Measurements from ENCODE around the gene MICOS13. TPM values are rescaled to one million over a fixed set of nuclear protein-coding genes. Genes with fewer than 3 reads are reported as not detected.

MICOS13 gene
- total RNA-seq, 1 experiment from 2014 or later, result 130 TPM

GRCh38 chr19:5645409-5645808 lies 34.9 kb downstream of the MICOS13 start:
- in situ Hi-C loops (cut with HindIII; ENCODE audit: low pct_unique_long_range_greater_than_20kb, low sequenced_read_pairs), result no loop called here

GRCh38 chr19:5644037-5644436 lies 36.3 kb downstream of the MICOS13 start:
- in situ Hi-C loops (cut with HindIII; ENCODE audit: low pct_unique_long_range_greater_than_20kb, low sequenced_read_pairs), result no loop called here
- no peak for DNase-seq (ENCODE audit: low read depth)

More at GRCh38 chr19:5645409-5645808, 34.9 kb downstream of the MICOS13 start:
- no peak for DNase-seq (ENCODE audit: low read depth)

- in situ Hi-C loops (cut with HindIII; ENCODE audit: low pct_unique_long_range_greater_than_20kb, low sequenced_read_pairs), result no loop called here
- no peak for DNase-seq (ENCODE audit: low read depth)
Measured at GRCh38 chr19:5643060-5643459, 37.3 kb downstream of the MICOS13 start.

- in situ Hi-C loops (cut with HindIII; ENCODE audit: low pct_unique_long_range_greater_than_20kb, low sequenced_read_pairs), result no loop called here
Measured at GRCh38 chr19:5642204-5642603, 38.1 kb downstream of the MICOS13 start.

GRCh38 chr19:5641171-5641570 lies 39.1 kb downstream of the MICOS13 start:
- in situ Hi-C loops (cut with HindIII; ENCODE audit: low pct_unique_long_range_greater_than_20kb, low sequenced_read_pairs), result no loop called here
- DNase-seq (ENCODE audit: low read depth), result no peak

More at GRCh38 chr19:5642204-5642603, 38.1 kb downstream of the MICOS13 start:
- DNase-seq (ENCODE audit: low read depth), result no peak

- no peak for DNase-seq (ENCODE audit: low read depth)
- in situ Hi-C loops (cut with HindIII; ENCODE audit: low pct_unique_long_range_greater_than_20kb, low sequenced_read_pairs), result no loop called here
Measured at GRCh38 chr19:5637971-5638370, 42.3 kb downstream of the MICOS13 start.

- no peak for DNase-seq (ENCODE audit: low read depth)
- in situ Hi-C loops (cut with HindIII; ENCODE audit: low pct_unique_long_range_greater_than_20kb, low sequenced_read_pairs), result no loop called here
Measured at GRCh38 chr19:5635427-5635826, 44.9 kb downstream of the MICOS13 start.

GRCh38 chr19:5632657-5633056 lies 47.7 kb downstream of the MICOS13 start:
- in situ Hi-C loops (cut with HindIII; ENCODE audit: low pct_unique_long_range_greater_than_20kb, low sequenced_read_pairs), result no loop called here

GRCh38 chr19:5632241-5632612 lies 48.1 kb downstream of the MICOS13 start:
- in situ Hi-C loops (cut with HindIII; ENCODE audit: low pct_unique_long_range_greater_than_20kb, low sequenced_read_pairs), result no loop called here
- DNase-seq (ENCODE audit: low read depth), result no peak

More at GRCh38 chr19:5632657-5633056, 47.7 kb downstream of the MICOS13 start:
- DNase-seq (ENCODE audit: low read depth), result no peak

GRCh38 chr19:5631567-5632240 lies 48.6 kb downstream of the MICOS13 start:
- in situ Hi-C loops (cut with HindIII; ENCODE audit: low pct_unique_long_range_greater_than_20kb, low sequenced_read_pairs), result no loop called here
- DNase-seq (ENCODE audit: low read depth), result no peak

- in situ Hi-C loops (cut with HindIII; ENCODE audit: low pct_unique_long_range_greater_than_20kb, low sequenced_read_pairs), result no loop called here
- no peak for DNase-seq (ENCODE audit: low read depth)
Measured at GRCh38 chr19:5628919-5629481, 51.3 kb downstream of the MICOS13 start.

- in situ Hi-C loops (cut with HindIII; ENCODE audit: low pct_unique_long_range_greater_than_20kb, low sequenced_read_pairs), result no loop called here
- no peak for DNase-seq (ENCODE audit: low read depth)
Measured at GRCh38 chr19:5628461-5628860, 51.9 kb downstream of the MICOS13 start.

Other genes starting within 250 kb of the MICOS13 start
- not detected in 2 replicates for gene ZNRF4, start 225.1 kb downstream of the MICOS13 start, total RNA-seq (2014; rRNA removed; shearing (Covaris generic); ENCODE audit: low replicate concordance)
- gene TINCR, start 112.6 kb downstream of the MICOS13 start, total RNA-seq (2014; rRNA removed; shearing (Covaris generic); ENCODE audit: low replicate concordance), result 0.41 TPM in 1 of 2 replicates, not detected in the other
- gene SAFB2, start 57.7 kb downstream of the MICOS13 start, total RNA-seq (2014; rRNA removed; shearing (Covaris generic); ENCODE audit: low replicate concordance), result 2.0 and 12.9 TPM in 2 replicates
- 35.5 and 54.0 TPM in 2 replicates for gene SAFB, start 57.4 kb downstream of the MICOS13 start, total RNA-seq (2014; rRNA removed; shearing (Covaris generic); ENCODE audit: low replicate concordance)
- 2.6 and 12.1 TPM in 2 replicates for gene HSD11B1L, start 511 bp upstream of the MICOS13 start, total RNA-seq (2014; rRNA removed; shearing (Covaris generic); ENCODE audit: low replicate concordance)
- 598 and 658 TPM in 2 replicates for gene RPL36, start 9.8 kb upstream of the MICOS13 start, total RNA-seq (2014; rRNA removed; shearing (Covaris generic); ENCODE audit: low replicate concordance)
- gene LONP1, start 39.6 kb upstream of the MICOS13 start, total RNA-seq (2014; rRNA removed; shearing (Covaris generic); ENCODE audit: low replicate concordance), result 210 and 213 TPM in 2 replicates
- not detected in 2 replicates for gene CATSPERD, start 40.1 kb upstream of the MICOS13 start, total RNA-seq (2014; rRNA removed; shearing (Covaris generic); ENCODE audit: low replicate concordance)
- gene PRR22, start 104.2 kb upstream of the MICOS13 start, total RNA-seq (2014; rRNA removed; shearing (Covaris generic); ENCODE audit: low replicate concordance), result 0.47 and 4.6 TPM in 2 replicates
- gene DUS3L, start 110.6 kb upstream of the MICOS13 start, total RNA-seq (2014; rRNA removed; shearing (Covaris generic); ENCODE audit: low replicate concordance), result 62.3 and 81.2 TPM in 2 replicates
- 15.0 and 16.7 TPM in 2 replicates for gene NRTN, start 124.6 kb upstream of the MICOS13 start, total RNA-seq (2014; rRNA removed; shearing (Covaris generic); ENCODE audit: low replicate concordance)
- gene FUT6, start 159.2 kb upstream of the MICOS13 start, total RNA-seq (2014; rRNA removed; shearing (Covaris generic); ENCODE audit: low replicate concordance), result not detected in 2 replicates
- gene FUT3, start 170.9 kb upstream of the MICOS13 start, total RNA-seq (2014; rRNA removed; shearing (Covaris generic); ENCODE audit: low replicate concordance), result not detected in 2 replicates
- not detected in 2 replicates for gene FUT5, start 190.0 kb upstream of the MICOS13 start, total RNA-seq (2014; rRNA removed; shearing (Covaris generic); ENCODE audit: low replicate concordance)
- gene NDUFA11, start 223.3 kb upstream of the MICOS13 start, total RNA-seq (2014; rRNA removed; shearing (Covaris generic); ENCODE audit: low replicate concordance), result 190 and 227 TPM in 2 replicates
- gene VMAC, start 224.4 kb upstream of the MICOS13 start, total RNA-seq (2014; rRNA removed; shearing (Covaris generic); ENCODE audit: low replicate concordance), result 0.12 and 1.7 TPM in 2 replicates
- gene CAPS, start 233.7 kb upstream of the MICOS13 start, total RNA-seq (2014; rRNA removed; shearing (Covaris generic); ENCODE audit: low replicate concordance), result 0.32 and 6.1 TPM in 2 replicates

Data from Caki2 (cell line).